A549 (cell line): Measurements from ENCODE around the gene SEMA3A. TPM values are rescaled to one million over a fixed set of nuclear protein-coding genes. Genes with fewer than 3 reads are reported as not detected.

ENCODE experiments used
- ATAC-seq, 2 experiments: fragments of 200-7000 bp in 1 of 2; fragments of >200 bp in 1 of 2; cut with Nextera tagmentation in 1 of 2; cut with Tn5 transposase in 1 of 2; 3 replicates each; pipeline versions ENCODE4 v1.8.0 to v1.9.1; 2018 to 2020; ENCODE audit warnings: mild to moderate bottlenecking in 1 of 2, moderate library complexity in 1 of 2
- CTCF ChIA-PET: fragments of 300-600 bp; sonication (Branson Sonifier 250); formaldehyde crosslinking; extraction: SDS; loops from one replicate; lab custom pipeline; 2021; ENCODE audit warnings: antibody characterized with exemption, inconsistent platforms; lab: Yijun Ruan, JAX
- POLR2A ChIA-PET: fragments of 350-600 bp; formaldehyde crosslinking; extraction: SDS; loops from one replicate; lab custom pipeline; 2021; ENCODE audit warnings: antibody characterized with exemption, inconsistent platforms; lab: Yijun Ruan, JAX
- DNase-seq, 2 experiments: peaks; one replicate each; pipeline versions ENCODE4 v3.0.0 to v3.0.0-alpha.2; 2011 to 2016; ENCODE audit warnings: low read depth in 1 of 2, low spot score in 1 of 2
- FAIRE-seq: peaks from 2 replicates; lab custom pipeline; 2011; peaks lifted over from hg19 to GRCh38; lab: Jason Lieb, UNC
- H3K27ac ChIP-seq, 2 experiments: fragments of >200 bp; sonication (Bioruptor Twin); formaldehyde crosslinking; 3 replicates each; pipeline ENCODE4 v1.5.1; 2016 to 2017
- H3K4me1 ChIP-seq: fragments of >200 bp; sonication (Bioruptor Twin); formaldehyde crosslinking; 3 replicates; pipeline ENCODE4 v1.6.1; 2016
- H3K4me2 ChIP-seq: fragments of >200 bp; sonication (Bioruptor Twin); formaldehyde crosslinking; 3 replicates; pipeline ENCODE4 v1.6.1; 2016
- H3K4me3 ChIP-seq: fragments of >200 bp; sonication (Bioruptor Twin); formaldehyde crosslinking; 3 replicates; pipeline ENCODE4 v1.5.1; 2016
- H3K9me3 ChIP-seq: fragments of >200 bp; sonication (Bioruptor Twin); formaldehyde crosslinking; 3 replicates; pipeline ENCODE4 v1.6.1; 2016
- BCL3 ChIP-seq: fragments of >200 bp; sonication (Bioruptor Twin); formaldehyde crosslinking; IDR thresholded peaks from 3 replicates; pipeline ENCODE4 v1.6.1; 2016
- BHLHE40 ChIP-seq: IDR thresholded peaks from 2 replicates; pipeline ENCODE4 v1.6.1; 2012; ENCODE audit warnings: low read depth, low read length, inconsistent platforms
- CHD2 ChIP-seq: fragments of 150-350 bp; IDR thresholded peaks from 2 replicates; pipeline ENCODE4 v1.6.1; 2014; ENCODE audit warnings: low read length; ENCODE audit not compliant: partially characterized antibody
- CHD4 ChIP-seq: fragments of 200-600 bp; sonication (generic); IDR thresholded peaks from 2 replicates; pipeline ENCODE4 v1.6.1; 2016; ENCODE audit warnings: antibody characterized with exemption, mild to moderate bottlenecking, borderline replicate concordance
- CTCF ChIP-seq: fragments of >200 bp; sonication (Bioruptor Twin); formaldehyde crosslinking; IDR thresholded peaks from 3 replicates; pipeline ENCODE4 v1.5.1; 2016
- EHMT2 ChIP-seq: fragments of 200-600 bp; sonication (generic); IDR thresholded peaks from 2 replicates; pipeline ENCODE4 v1.6.1; 2016; ENCODE audit warnings: antibody characterized with exemption, low read depth, mild to moderate bottlenecking, moderate library complexity
- FOXS1 ChIP-seq: fragments of 250-450 bp; sonication (Bioruptor Pico); IDR thresholded peaks from 2 replicates; pipeline ENCODE4 v1.5.0; 2020; ENCODE audit warnings: mild to moderate bottlenecking, moderate library complexity
- HOXA7 ChIP-seq: fragments of 250-450 bp; sonication (Bioruptor Pico); IDR thresholded peaks from 2 replicates; pipeline ENCODE4 v1.5.0; 2020; ENCODE audit warnings: mild to moderate bottlenecking, moderate library complexity
- JUN ChIP-seq, 2 experiments: fragments of >200 bp; sonication (Bioruptor Twin); formaldehyde crosslinking; IDR thresholded peaks; 2 replicates in 1 of 2; 3 replicates in 1 of 2; pipeline ENCODE4 v1.6.1; 2016 to 2017
- JUNB ChIP-seq: fragments of >200 bp; sonication (Bioruptor Twin); formaldehyde crosslinking; IDR thresholded peaks from 2 replicates; pipeline ENCODE4 v1.6.1; 2016
- KDM5A ChIP-seq: fragments of 200-600 bp; sonication (generic); IDR thresholded peaks from 2 replicates; pipeline ENCODE4 v1.6.1; 2016; ENCODE audit warnings: antibody characterized with exemption, mild to moderate bottlenecking
- MAFK ChIP-seq: fragments of 450-650 bp; IDR thresholded peaks from 2 replicates; pipeline ENCODE4 v1.6.1; 2014; ENCODE audit not compliant: partially characterized antibody
- NPAS2 ChIP-seq: fragments of 250-450 bp; sonication (Bioruptor Pico); IDR thresholded peaks from 2 replicates; pipeline ENCODE4 v1.8.0; 2022; ENCODE audit warnings: mild to moderate bottlenecking, moderate library complexity, borderline replicate concordance
- NR3C1 ChIP-seq: fragments of >200 bp; sonication (Bioruptor Twin); formaldehyde crosslinking; IDR thresholded peaks from 3 replicates; pipeline ENCODE4 v1.6.1; 2017
- PBX3 ChIP-seq: IDR thresholded peaks from 2 replicates; pipeline ENCODE4 v1.6.1; 2012
- POLR2A ChIP-seq: IDR thresholded peaks from 2 replicates; pipeline ENCODE4 v1.6.1; 2012; ENCODE audit warnings: mild to moderate bottlenecking, low read length
- POLR2AphosphoS2 ChIP-seq: conservative IDR thresholded peaks from 2 replicates; pipeline ENCODE4 v1.6.1; 2012; ENCODE audit warnings: low read length, improper control_type of control experiment, inconsistent platforms
- RCOR1 ChIP-seq: fragments of 150-350 bp; IDR thresholded peaks from 2 replicates; pipeline ENCODE4 v1.6.1; 2014; ENCODE audit warnings: antibody characterized with exemption, low read length, low read depth
- RNF2 ChIP-seq: fragments of 200-600 bp; sonication (generic); IDR thresholded peaks from 2 replicates; pipeline ENCODE4 v1.6.1; 2016; ENCODE audit warnings: low read depth, mild to moderate bottlenecking, antibody characterized with exemption, moderate library complexity, borderline replicate concordance
- TFCP2L1 ChIP-seq: fragments of 250-450 bp; sonication (Bioruptor Pico); IDR thresholded peaks from 2 replicates; pipeline ENCODE4 v1.5.0; 2021; ENCODE audit warnings: mild to moderate bottlenecking
- ZSCAN20 ChIP-seq: fragments of 250-450 bp; sonication (Bioruptor Pico); IDR thresholded peaks from 2 replicates; pipeline ENCODE4 v1.8.0; 2022; ENCODE audit warnings: mild to moderate bottlenecking, moderate library complexity
- WGBS: methylation state at CpG from one replicate; pipeline ENCODE4 v1.1.6; 2017; ENCODE audit errors: missing lambda C conversion rate; 5-methylcytosine and 5-hydroxymethylcytosine counted together
- polyA plus RNA-seq, 4 experiments: library from polyadenylated mRNA; depleted of rRNA in 3 of 4; stranded (reverse); fragments of >200 nt; fragmentation: RNase III in 1 of 4; extraction: RNeasy Plus Mini Kit Qiagen cat#74134 plus additional on column Dnase treatment in 1 of 4; gene quantifications; 2 replicates in 3 of 4; 3 replicates in 1 of 4; pipeline ENCODE4 v1.2.3, GENCODE V29; 2011 to 2017
- TF ChIP-seq, protein P1 (sequence below): fragments of 200-600 bp; sonication (generic); IDR thresholded peaks from 2 replicates; pipeline ENCODE4 v1.6.1; 2016; ENCODE audit warnings: antibody characterized with exemption, mild to moderate bottlenecking, moderate library complexity
- TF ChIP-seq, protein P2 (sequence below): IDR thresholded peaks from 2 replicates; pipeline ENCODE4 v1.6.1; 2012

Gene SEMA3A
- polyA plus RNA-seq, 2 of the 4 experiments (the other 2 are of a cell fraction): 3.6 to 19.1 TPM

- POLR2A ChIA-PET: no interaction called here
- no peak for ATAC-seq
Measured at GRCh38 chr7:84142726-84143125, 51.9 kb downstream of the SEMA3A start.

GRCh38 chr7:84139986-84140729, 54.4 kb downstream of the SEMA3A start:
- peak; percentile 32 for FAIRE-seq
- no peak for ATAC-seq
- peaks cover 25% of the 10 kb centered on the region for H3K4me1 ChIP-seq
- ChIA-PET POLR2A (no interaction called here), CTCF (no interaction called here)
- H3K4me2 ChIP-seq: 0 out of 3 replicates have a peak overlapping the region, but pooled peaks have one; percentile 4
- no peaks in the 10 kb centered on the region for H3K9me3 ChIP-seq
- no peak for DNase-seq
- no peak overlapping the region for H3K4me3 ChIP-seq
- H3K27ac ChIP-seq: no peak overlapping the region
- 54% methylated on average over 2 of the region's 2 CpGs for WGBS
- no peak for TF ChIP-seq BHLHE40
- TF ChIP-seq HOXA7 (CRISPR knock-in tag): no peak
- no peak for TF ChIP-seq TFCP2L1 (CRISPR knock-in tag)
- TF ChIP-seq POLR2AphosphoS2: no peak
- TF ChIP-seq FOXS1: no peak
- TF ChIP-seq JUNB: no peak
- no peak for TF ChIP-seq RCOR1
- no peak for TF ChIP-seq PBX3
- TF ChIP-seq, protein P1, sequence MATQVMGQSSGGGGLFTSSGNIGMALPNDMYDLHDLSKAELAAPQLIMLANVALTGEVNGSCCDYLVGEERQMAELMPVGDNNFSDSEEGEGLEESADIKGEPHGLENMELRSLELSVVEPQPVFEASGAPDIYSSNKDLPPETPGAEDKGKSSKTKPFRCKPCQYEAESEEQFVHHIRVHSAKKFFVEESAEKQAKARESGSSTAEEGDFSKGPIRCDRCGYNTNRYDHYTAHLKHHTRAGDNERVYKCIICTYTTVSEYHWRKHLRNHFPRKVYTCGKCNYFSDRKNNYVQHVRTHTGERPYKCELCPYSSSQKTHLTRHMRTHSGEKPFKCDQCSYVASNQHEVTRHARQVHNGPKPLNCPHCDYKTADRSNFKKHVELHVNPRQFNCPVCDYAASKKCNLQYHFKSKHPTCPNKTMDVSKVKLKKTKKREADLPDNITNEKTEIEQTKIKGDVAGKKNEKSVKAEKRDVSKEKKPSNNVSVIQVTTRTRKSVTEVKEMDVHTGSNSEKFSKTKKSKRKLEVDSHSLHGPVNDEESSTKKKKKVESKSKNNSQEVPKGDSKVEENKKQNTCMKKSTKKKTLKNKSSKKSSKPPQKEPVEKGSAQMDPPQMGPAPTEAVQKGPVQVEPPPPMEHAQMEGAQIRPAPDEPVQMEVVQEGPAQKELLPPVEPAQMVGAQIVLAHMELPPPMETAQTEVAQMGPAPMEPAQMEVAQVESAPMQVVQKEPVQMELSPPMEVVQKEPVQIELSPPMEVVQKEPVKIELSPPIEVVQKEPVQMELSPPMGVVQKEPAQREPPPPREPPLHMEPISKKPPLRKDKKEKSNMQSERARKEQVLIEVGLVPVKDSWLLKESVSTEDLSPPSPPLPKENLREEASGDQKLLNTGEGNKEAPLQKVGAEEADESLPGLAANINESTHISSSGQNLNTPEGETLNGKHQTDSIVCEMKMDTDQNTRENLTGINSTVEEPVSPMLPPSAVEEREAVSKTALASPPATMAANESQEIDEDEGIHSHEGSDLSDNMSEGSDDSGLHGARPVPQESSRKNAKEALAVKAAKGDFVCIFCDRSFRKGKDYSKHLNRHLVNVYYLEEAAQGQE: no peak

More at GRCh38 chr7:84142726-84143125, 51.9 kb downstream of the SEMA3A start:
- no peak for DNase-seq
- 89% methylated on average over 3 of the region's 3 CpGs for WGBS
- CTCF ChIA-PET: no interaction called here
- Histone ChIP-seq H3K9me3 (no peaks in the 10 kb centered on the region), H3K4me3 (no peak overlapping the region), H3K27ac (no peak overlapping the region), H3K4me1 (peaks cover 39% of the 10 kb centered on the region), H3K4me2 (no peak overlapping the region)
- no peak for TF ChIP-seq FOXS1
- no peak for TF ChIP-seq NPAS2 (CRISPR knock-in tag)
- no peak for TF ChIP-seq ZSCAN20 (CRISPR knock-in tag)
- TF ChIP-seq, protein P1: no peak
- no peak for TF ChIP-seq NR3C1
- no peak for TF ChIP-seq CHD2
- TF ChIP-seq MAFK: no peak
- TF ChIP-seq, protein P2, sequence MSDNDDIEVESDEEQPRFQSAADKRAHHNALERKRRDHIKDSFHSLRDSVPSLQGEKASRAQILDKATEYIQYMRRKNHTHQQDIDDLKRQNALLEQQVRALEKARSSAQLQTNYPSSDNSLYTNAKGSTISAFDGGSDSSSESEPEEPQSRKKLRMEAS: no peak
- no peak for TF ChIP-seq KDM5A
- TF ChIP-seq CTCF: no peak
- no peak for TF ChIP-seq POLR2A
- no peak for TF ChIP-seq EHMT2
- TF ChIP-seq JUN (IDR thresholded peaks at IDR 0.05): no peak
- TF ChIP-seq CHD4: no peak
- no peak for TF ChIP-seq HOXA7 (CRISPR knock-in tag)
- no peak for TF ChIP-seq RNF2
- no peak for TF ChIP-seq BCL3
- no peak for FAIRE-seq
